Mucosa of gallbladder (tissue), 1 donor: Measurements from ENCODE around the gene SMC3. TPM values are rescaled to one million over a fixed set of nuclear protein-coding genes. Genes with fewer than 3 reads are reported as not detected.

Experiments
- DNase-seq: peaks from one replicate; pipeline ENCODE4 v3.0.0-alpha.2; 2020; ENCODE audit warnings: low spot score
- total RNA-seq: library from RNA; stranded (reverse); gene quantifications from one replicate; pipeline ENCODE4 v1.2.1, GENCODE V29; 2021
- donor health status: DM: no; HTN: no; CAD: no.

Gene SMC3
- total RNA-seq, 1 donor from 2014 or later = 28.5 TPM

DNA sequence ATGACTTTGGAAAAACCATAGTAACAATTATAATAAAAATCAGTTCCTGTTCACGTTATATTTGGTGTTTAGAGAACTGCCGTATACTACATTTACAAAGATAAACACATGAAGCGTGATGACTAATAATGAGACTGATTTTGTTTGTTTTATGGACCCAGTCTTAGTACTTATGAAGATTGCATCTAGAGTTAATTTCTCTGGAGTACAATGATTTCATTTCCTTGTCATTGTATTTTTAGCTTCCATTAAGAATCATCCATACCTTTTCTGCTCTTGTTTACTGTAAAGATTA lies 79.6 kb downstream of the SMC3 start:
- no peak for DNase-seq

DNA sequence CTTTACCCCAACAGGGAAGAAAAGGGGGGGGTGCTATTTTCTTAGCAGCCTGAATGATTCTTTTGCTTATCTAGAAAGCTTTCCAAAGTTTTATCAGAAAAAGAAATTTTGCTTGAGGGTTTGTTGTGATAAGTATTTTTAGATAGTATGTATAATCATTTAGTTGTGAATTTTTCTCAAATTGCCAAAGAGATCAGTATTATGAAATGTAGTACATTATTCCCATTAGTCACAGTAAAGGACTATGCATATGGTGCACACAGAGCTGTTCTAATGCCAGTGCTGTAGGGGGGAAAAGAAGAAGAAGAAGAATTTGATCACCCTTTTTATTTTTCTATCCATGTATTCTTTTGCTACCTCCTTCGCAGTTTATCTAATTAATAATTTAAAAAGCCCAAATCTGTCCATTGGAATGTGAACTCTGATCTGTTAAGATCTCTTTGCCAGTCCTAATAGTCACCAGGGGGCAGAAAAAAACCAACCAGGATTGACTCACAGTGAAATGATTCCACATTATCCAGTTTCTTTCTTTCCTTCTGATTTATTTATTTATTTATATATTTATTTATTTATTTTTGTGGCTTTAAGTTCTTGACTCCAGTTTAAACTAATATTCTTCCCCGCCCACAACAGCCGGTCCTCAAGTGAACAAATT lies 81.3 kb downstream of the SMC3 start:
- no peak for DNase-seq

DNA sequence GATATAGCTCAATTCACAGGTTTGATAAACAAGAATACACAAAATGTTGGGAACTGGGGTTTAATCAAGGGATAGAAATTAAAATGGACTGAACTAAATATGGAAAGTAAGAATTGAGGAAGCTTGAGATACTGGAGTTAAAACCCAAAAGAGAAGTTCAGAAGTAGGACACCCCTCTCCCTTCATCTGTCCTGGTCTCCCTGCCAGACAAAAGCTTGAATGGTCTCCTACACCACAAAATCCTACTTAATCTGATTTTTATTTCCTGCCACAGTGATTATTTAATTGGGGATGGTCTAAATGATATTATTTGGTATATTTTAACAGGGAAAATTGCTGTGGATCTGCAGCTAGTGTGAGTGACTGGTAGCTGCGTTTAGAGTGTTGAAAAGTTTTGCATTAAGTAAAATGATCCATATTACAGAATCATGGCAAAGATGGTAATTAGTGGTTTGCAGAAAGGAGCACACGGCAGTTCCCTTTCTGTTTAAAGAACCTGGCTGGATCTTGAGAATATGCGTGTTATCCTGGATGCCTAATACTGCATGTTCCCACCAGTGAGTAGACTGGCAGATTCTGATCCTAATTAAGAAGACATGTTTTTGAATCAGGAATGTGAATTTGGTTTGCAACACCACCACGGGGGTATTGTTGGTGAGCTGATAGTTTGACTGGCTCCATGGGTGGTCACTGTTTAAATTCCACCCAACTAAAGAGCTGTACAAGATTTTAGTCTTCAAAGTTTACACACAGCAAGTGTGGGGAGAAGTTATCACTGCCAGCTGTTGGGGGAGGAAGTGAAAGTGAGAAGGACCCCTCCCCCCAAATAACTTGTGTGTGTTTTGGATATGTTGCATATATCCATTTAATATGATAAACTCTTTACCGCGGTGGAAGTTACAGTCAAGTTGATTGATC lies 82.1 kb downstream of the SMC3 start:
- no peak for DNase-seq

DNA sequence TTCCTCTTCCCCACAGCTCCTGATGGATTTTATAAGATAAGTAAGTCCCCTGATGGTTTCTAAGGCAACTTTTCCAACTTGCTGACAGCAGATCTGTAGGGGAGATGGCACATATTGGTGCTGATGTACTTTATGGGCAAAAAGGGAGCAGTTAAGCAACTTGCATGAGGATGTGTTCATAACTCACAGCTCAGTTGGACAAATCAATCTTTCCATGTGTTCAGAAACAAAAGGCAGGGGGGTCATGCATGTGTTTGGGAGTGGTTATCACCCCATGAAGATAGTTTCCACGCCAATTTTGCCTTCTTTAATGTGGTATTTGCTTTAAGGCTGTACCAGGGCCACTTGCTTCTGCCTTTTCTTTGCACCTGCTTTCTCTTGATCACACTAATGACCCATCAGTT lies 82.8 kb downstream of the SMC3 start:
- DNase-seq = no peak

DNA sequence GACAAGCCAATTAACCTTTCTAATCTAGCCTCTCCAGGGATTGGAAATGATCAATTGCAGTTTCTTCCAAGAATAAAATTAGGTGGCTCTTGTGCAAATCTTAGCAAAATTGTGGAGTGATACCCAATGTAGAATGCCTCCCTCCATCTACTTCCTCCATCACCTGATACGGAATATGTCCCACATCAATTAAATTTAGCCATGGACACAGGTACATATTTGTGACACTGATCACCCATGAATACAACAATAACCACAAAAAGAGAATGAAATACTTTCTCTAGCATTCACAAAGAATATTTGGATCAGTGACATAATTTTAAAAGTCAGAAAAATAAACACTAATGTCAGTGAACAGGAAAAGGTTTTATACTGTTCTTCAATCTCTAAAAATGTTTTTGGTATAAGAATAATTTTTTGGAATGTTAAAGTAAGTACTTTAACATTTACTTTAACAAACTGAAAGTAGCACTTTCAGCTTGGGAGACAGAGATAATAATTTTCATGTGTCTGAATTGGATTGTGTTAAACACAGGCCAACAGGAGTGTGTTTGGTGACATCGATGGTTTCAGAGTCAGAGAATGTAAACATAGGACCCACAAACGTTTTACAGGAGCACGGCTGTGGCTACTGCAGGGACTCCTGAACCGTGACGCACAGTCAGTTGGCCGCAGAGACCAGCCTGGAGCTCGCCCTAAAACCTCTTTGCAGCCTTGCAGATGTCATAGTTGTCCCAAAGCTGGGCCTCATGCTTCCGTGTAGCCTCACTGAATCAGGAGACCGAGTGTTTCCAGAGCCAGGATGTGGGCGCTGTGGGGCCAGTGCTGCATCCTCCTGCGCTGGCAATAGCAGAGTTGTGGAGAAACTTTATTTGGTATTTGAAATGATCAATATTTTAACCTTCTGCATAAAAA lies 83.8 kb downstream of the SMC3 start:
- no peak for DNase-seq

DNA sequence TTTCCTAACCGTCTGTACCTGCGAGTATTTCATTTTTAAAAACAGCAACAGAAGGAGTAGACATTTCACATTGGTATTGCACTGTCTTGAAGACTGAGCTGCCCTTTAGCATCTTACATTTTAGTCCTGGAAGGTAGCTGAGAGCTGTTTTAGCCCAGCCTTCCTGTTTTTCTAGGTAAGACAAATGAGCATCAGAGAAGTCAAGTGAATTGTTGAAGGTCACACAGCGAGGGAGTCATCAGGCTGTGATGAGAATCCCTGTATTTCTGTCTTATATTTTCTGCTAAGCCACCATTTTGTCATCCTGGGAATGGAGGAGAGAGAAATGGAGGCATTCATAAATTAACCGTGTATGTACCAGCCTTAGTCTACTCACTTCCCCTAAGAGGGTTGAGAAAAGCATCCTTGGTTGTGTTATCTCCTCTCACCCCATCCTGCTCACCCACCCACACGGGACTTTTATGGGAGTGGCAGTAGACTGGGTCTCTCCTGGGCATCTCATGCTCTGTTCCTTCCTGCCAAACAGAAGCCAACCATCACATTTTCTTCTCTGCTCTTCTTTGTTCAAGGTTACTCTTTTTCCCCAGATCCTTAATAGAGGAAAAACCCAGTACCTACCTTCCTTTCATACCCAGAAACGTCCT lies 85.1 kb downstream of the SMC3 start:
- DNase-seq = no peak

Other genes with a start within 250 kb of the SMC3 start
- 15.9 TPM for gene DUSP5, start 69.8 kb upstream of the SMC3 start, total RNA-seq
- gene RBM20, start 76.6 kb downstream of the SMC3 start, total RNA-seq = 1.4 TPM